Measurements from ENCODE around the gene KLF1. TPM values are rescaled to one million over a fixed set of nuclear protein-coding genes. Genes with fewer than 3 reads are reported as not detected.
A peak's percentile ranks its signal among the peaks of the same experiment; 100 is the strongest.

The KLF1 gene
- total and polyA plus RNA-seq, 10 donors: 0.13 to 13.0 (median 0.67) TPM; not detected in 1

- TF ChIP-seq POLR2AphosphoS5 (IDR thresholded peaks at IDR 0.05): no peak
- no peak for TF ChIP-seq POLR2A (IDR thresholded peaks at IDR 0.05)
- TF ChIP-seq CTCF (IDR thresholded peaks at IDR 0.05 in 8 of 11, conservative IDR thresholded peaks at IDR 0.05 in 3 of 11): no peak
- H3K4me1 ChIP-seq: no peaks in the 10 kb centered on the region
- no peak overlapping the region for H3K4me3 ChIP-seq
- no peak for DNase-seq
- no peaks in the 10 kb centered on the region for H3K27me3 ChIP-seq (replicated peaks in 1 of 7)
- peaks cover 0 to 61% (median 31%) of the 10 kb centered on the region in 6 donors for H3K36me3 ChIP-seq
- H3K9me3 ChIP-seq: no peaks in the 10 kb centered on the region
- H3K27ac ChIP-seq: peak overlapping the region in 1 of 8 donors; percentile 33
- 57 to 79% (median 74%) methylated on average over 10 of the region's 10 CpGs for WGBS, 5 donors
- intact Hi-C loops (cut with DNase I; ENCODE audit: low total_unique reads): no loop called here
Observed at GRCh38 chr19:12899891-12900518, 13.0 kb upstream of the KLF1 start.

- Histone ChIP-seq H3K36me3 (peaks cover 0 to 84% (median 42%) of the 10 kb centered on the region in 6 donors), H3K4me3 (no peak overlapping the region), H3K27ac (no peak overlapping the region), H3K27me3 (replicated peaks in 1 of 7) (no peaks in the 10 kb centered on the region), H3K9me3 (no peaks in the 10 kb centered on the region), H3K4me1 (peaks cover 9 to 22% (median 12%) of the 10 kb centered on the region in 6 donors)
- DNase-seq: no peak
- WGBS, 5 donors: 95 to 99% (median 97%) methylated on average over 10 to 17 of the region's 17 CpGs
- intact Hi-C loops (cut with DNase I; ENCODE audit: low total_unique reads): no loop called here
- peak in 1 of 3 donors; percentile 25 for TF ChIP-seq POLR2AphosphoS5 (IDR thresholded peaks at IDR 0.05)
- no peak for TF ChIP-seq CTCF (IDR thresholded peaks at IDR 0.05 in 8 of 11, conservative IDR thresholded peaks at IDR 0.05 in 3 of 11)
- no peak for TF ChIP-seq POLR2A (IDR thresholded peaks at IDR 0.05)
Observed at GRCh38 chr19:12896460-12896859, 9.5 kb upstream of the KLF1 start.

- intact Hi-C loops (cut with DNase I; ENCODE audit: low total_unique reads): no loop called here
- Histone ChIP-seq H3K27me3 (replicated peaks in 1 of 7) (no peaks in the 10 kb centered on the region), H3K4me1 (peaks cover 9 to 38% (median 21%) of the 10 kb centered on the region in 6 donors), H3K27ac (no peak overlapping the region), H3K9me3 (no peaks in the 10 kb centered on the region), H3K36me3 (peaks cover 0 to 58% (median 35%) of the 10 kb centered on the region in 6 donors), H3K4me3 (no peak overlapping the region)
- DNase-seq: no peak
- WGBS, 5 donors: 95 to 98% (median 96%) methylated on average over 5 of the region's 5 CpGs
- TF ChIP-seq CTCF (IDR thresholded peaks at IDR 0.05 in 8 of 11, conservative IDR thresholded peaks at IDR 0.05 in 3 of 11) (no peak), POLR2AphosphoS5 (IDR thresholded peaks at IDR 0.05) (no peak), POLR2A (IDR thresholded peaks at IDR 0.05) (no peak)
Observed at GRCh38 chr19:12893582-12893981, 6.6 kb upstream of the KLF1 start.

- no peak for TF ChIP-seq POLR2A (IDR thresholded peaks at IDR 0.05)
- TF ChIP-seq CTCF (IDR thresholded peaks at IDR 0.05 in 8 of 11, conservative IDR thresholded peaks at IDR 0.05 in 3 of 11): no peak
- TF ChIP-seq POLR2AphosphoS5 (IDR thresholded peaks at IDR 0.05): no peak
Observed at GRCh38 chr19:12891553-12892021, 4.6 kb upstream of the KLF1 start.

More at GRCh38 chr19:12891553-12892021, 4.6 kb upstream of the KLF1 start:
- H3K27me3 ChIP-seq (replicated peaks in 1 of 7): peaks cover 0 to 5% (median 0%) of the 10 kb centered on the region in 7 donors
- peaks cover 0 to 38% (median 23%) of the 10 kb centered on the region in 6 donors for H3K36me3 ChIP-seq
- DNase-seq: peak; percentile 86
- peaks cover 9 to 38% (median 21%) of the 10 kb centered on the region in 6 donors for H3K4me1 ChIP-seq
- H3K27ac ChIP-seq: peak overlapping the region in 4 of 8 donors; percentile 82 to 90 (median 87)
- 7 to 20% (median 8%) methylated on average over 24 to 26 of the region's 26 CpGs for WGBS, 5 donors
- H3K9me3 ChIP-seq: no peaks in the 10 kb centered on the region
- intact Hi-C loops (cut with DNase I; ENCODE audit: low total_unique reads): no loop called here
- peak overlapping the region; percentile 75 to 100 (median 96) for H3K4me3 ChIP-seq
